ENCODE measurements around the gene WDR1. TPM values are rescaled to one million over a fixed set of nuclear protein-coding genes. Genes with fewer than 3 reads are reported as not detected.

Gene WDR1
- total RNA-seq, 1 experiment from 2014 or later: 223 TPM

GRCh38 chr4:10087152-10087791 lies 29.3 kb downstream of the WDR1 start:
- H3K4me2 ChIP-seq (ENCODE audit: low read length): no peak overlapping the region
- no peak for ATAC-seq
- TF ChIP-seq JUND (IDR thresholded peaks at IDR 0.05) (no peak), FOSL1 (IDR thresholded peaks at IDR 0.05; ENCODE audit: low read depth) (no peak), ATF3 (IDR thresholded peaks at IDR 0.05) (no peak), SP1 (IDR thresholded peaks at IDR 0.05; ENCODE audit: low read depth) (no peak), TCF7L2 (IDR thresholded peaks at IDR 0.05; ENCODE audit: borderline replicate concordance, extremely low read depth, insufficient read depth, insufficient read length) (no peak), RAD21 (IDR thresholded peaks at IDR 0.05; ENCODE audit: low read depth) (no peak)
- no peak overlapping the region for H2AFZ ChIP-seq (ENCODE audit: low read depth, low read length, poor library complexity, severe bottlenecking)
- H3K9me3 ChIP-seq (ENCODE audit: control insufficient read depth in 1 of 2, insufficient read depth in 1 of 2, low read depth in 1 of 2, low read length in 2 of 2): no peaks in the 10 kb centered on the region
- ChIA-PET POLR2A (no interaction called here), CTCF (no interaction called here), RAD21 (ENCODE audit: low non-redundant PET in 1 of 2, low total read pairs in 2 of 2, uncharacterized antibody in 2 of 2, unreplicated experiment in 2 of 2) (no interaction called here)
- H3K9me2 ChIP-seq (ENCODE audit: insufficient read depth): no peaks in the 10 kb centered on the region
- intact Hi-C loops (cut with micrococcal nuclease): no loop called here
- H3K79me2 ChIP-seq (ENCODE audit: insufficient read depth, low read length): peaks cover 46% of the 10 kb centered on the region
- DNase-seq (ENCODE audit: low read depth, low spot score): no peak
- peaks cover 46 to 78% of the 10 kb centered on the region in 2 experiments for H3K36me3 ChIP-seq (ENCODE audit: control insufficient read depth in 1 of 2, insufficient read depth in 2 of 2, low read length in 2 of 2)
- BruUV-seq (replicated peaks): no TSS peak
- no peaks in the 10 kb centered on the region for H4K20me1 ChIP-seq (ENCODE audit: insufficient read depth)
- H3K4me1 ChIP-seq (ENCODE audit: control insufficient read depth in 1 of 2, insufficient read depth in 2 of 2, low read length in 2 of 2): no peaks in the 10 kb centered on the region
- H3K27ac ChIP-seq (ENCODE audit: low read depth, low read length): no peak overlapping the region
- no peak overlapping the region for H3K4me3 ChIP-seq (replicated peaks in 1 of 2; ENCODE audit: low read depth in 1 of 2, low read length in 2 of 2)
- H3K27me3 ChIP-seq (ENCODE audit: insufficient read depth, low read length): no peaks in the 10 kb centered on the region
- no peak overlapping the region for H3K9ac ChIP-seq (ENCODE audit: low read length)

- Histone ChIP-seq H4K20me1 (ENCODE audit: insufficient read depth) (no peaks in the 10 kb centered on the region), H3K79me2 (ENCODE audit: insufficient read depth, low read length) (peaks cover 40% of the 10 kb centered on the region), H3K9me2 (ENCODE audit: insufficient read depth) (no peaks in the 10 kb centered on the region), H3K4me3 (replicated peaks in 1 of 2; ENCODE audit: low read depth in 1 of 2, low read length in 2 of 2) (no peak overlapping the region), H3K9me3 (ENCODE audit: control insufficient read depth in 1 of 2, insufficient read depth in 1 of 2, low read depth in 1 of 2, low read length in 2 of 2) (no peaks in the 10 kb centered on the region), H3K27ac (ENCODE audit: low read depth, low read length) (no peak overlapping the region), H3K27me3 (ENCODE audit: insufficient read depth, low read length) (no peaks in the 10 kb centered on the region), H3K9ac (ENCODE audit: low read length) (no peak overlapping the region), H3K4me2 (ENCODE audit: low read length) (no peak overlapping the region), H2AFZ (ENCODE audit: low read depth, low read length, poor library complexity, severe bottlenecking) (no peak overlapping the region), H3K36me3 (ENCODE audit: control insufficient read depth in 1 of 2, insufficient read depth in 2 of 2, low read length in 2 of 2) (peaks cover 48 to 74% of the 10 kb centered on the region in 2 experiments), H3K4me1 (ENCODE audit: control insufficient read depth in 1 of 2, insufficient read depth in 2 of 2, low read length in 2 of 2) (no peaks in the 10 kb centered on the region)
- ATAC-seq: no peak
- BruUV-seq (replicated peaks): no TSS peak
- DNase-seq (ENCODE audit: low read depth, low spot score): no peak
- CTCF ChIA-PET: no interaction called here
- intact Hi-C loops (cut with micrococcal nuclease): no loop called here
- POLR2A ChIA-PET: no interaction called here
- TF ChIP-seq SRF (IDR thresholded peaks at IDR 0.05; ENCODE audit: low read depth): no peak
- TF ChIP-seq CBX3 (IDR thresholded peaks at IDR 0.05; ENCODE audit: low read depth): no peak
- TF ChIP-seq SP1 (IDR thresholded peaks at IDR 0.05; ENCODE audit: low read depth): no peak
- TF ChIP-seq REST (IDR thresholded peaks at IDR 0.05; ENCODE audit: low read depth): no peak
- TF ChIP-seq ATF3 (IDR thresholded peaks at IDR 0.05): no peak
- TF ChIP-seq ZBTB33 (IDR thresholded peaks at IDR 0.05; ENCODE audit: extremely low read depth, insufficient replicate concordance, low read length): no peak
- RAD21 ChIA-PET (ENCODE audit: low non-redundant PET in 1 of 2, low total read pairs in 2 of 2, uncharacterized antibody in 2 of 2, unreplicated experiment in 2 of 2): no interaction called here
These were observed 30.0 kb downstream of the WDR1 start for GRCh38 chr4:10086506-10087120.
